ENCODE results near the gene CSF3. TPM values are rescaled to one million over a fixed set of nuclear protein-coding genes. Genes with fewer than 3 reads are reported as not detected.
"Not testable (repeated sequence)": the region's sequence is repeated elsewhere in the genome, so short reads cannot be mapped to it uniquely, and the experiment has no call there.

The CSF3 gene
- total RNA-seq, 1 experiment from 2014 or later, result 0.55 TPM

DNA sequence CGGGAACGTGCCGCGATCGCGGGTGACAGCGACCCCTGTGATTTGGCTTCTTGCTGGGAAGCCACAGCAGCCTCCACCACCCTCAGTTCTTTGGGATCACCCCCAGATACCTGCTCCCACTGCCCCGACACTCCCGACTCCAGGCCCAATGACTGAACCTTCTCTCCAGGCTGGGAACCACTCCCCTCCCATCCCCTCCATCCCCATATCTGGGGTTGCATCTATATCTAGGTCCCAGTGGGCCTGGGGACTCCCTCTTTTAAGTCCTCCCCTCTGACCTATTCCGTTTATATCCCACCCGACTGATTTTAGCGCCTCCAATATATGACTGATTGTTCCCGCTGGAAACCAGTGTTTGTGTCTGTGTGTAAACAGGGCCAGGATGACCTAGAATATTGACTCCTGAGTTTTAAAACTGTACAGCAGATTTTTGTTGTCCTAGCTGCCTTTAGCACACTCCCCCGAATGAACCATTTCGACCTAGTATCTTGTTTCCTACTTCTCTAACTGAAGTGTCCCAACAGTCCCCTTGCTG lies 34.0 kb upstream of the CSF3 start:
- peak in 1 of 2 experiments; percentile 27 for DNase-seq
- Histone ChIP-seq H3K4me3 (peak overlapping the region; percentile 78), H3K4me1 (peaks cover 10% of the 10 kb centered on the region), H3K36me3 (peaks cover 21% of the 10 kb centered on the region), H3K27ac (peak overlapping the region; percentile 88), H3K27me3 (no peaks in the 10 kb centered on the region), H3K9me3 (replicated peaks) (no peaks in the 10 kb centered on the region)

DNA sequence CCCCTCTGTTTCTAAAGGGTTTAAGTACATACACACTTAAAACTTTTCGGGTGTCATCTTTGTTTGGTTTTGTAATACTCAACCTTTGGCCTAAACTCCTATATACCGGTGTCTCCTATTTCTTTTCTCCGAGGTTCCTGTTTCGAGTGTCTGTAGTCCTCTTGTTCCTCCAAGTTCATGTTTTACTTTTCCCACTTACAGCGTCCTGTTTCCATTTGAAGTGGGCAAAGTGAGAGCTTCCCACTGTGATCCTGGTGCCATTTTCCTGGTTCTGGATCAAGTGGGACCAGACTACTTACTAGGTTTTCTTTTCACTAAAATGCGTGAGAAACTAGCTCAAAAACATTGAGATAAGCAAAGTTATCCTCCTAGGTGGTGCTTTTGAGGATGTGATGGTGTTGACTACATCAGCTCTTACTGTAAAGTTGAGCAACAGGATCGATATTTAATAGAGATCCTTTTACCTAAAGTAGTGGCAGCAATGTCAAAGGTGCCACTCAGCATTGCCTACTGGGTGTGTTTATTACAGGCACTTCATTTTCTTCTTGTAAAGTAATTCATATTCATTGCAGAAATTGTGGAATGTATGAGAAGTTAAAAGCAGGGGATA lies 33.4 kb upstream of the CSF3 start:
- no peaks in the 10 kb centered on the region for H3K9me3 ChIP-seq (replicated peaks)
- H3K27me3 ChIP-seq, result no peaks in the 10 kb centered on the region
- H3K4me3 ChIP-seq, result peak overlapping the region; percentile 78
- DNase-seq, result no peak
- peak overlapping the region; percentile 88; the same call in 1 of the 2 replicates for H3K27ac ChIP-seq
- peaks cover 27% of the 10 kb centered on the region for H3K36me3 ChIP-seq
- H3K4me1 ChIP-seq, result peaks cover 10% of the 10 kb centered on the region

- Histone ChIP-seq H3K4me1 (no peaks in the 10 kb centered on the region), H3K9me3 (replicated peaks) (no peaks in the 10 kb centered on the region), H3K27ac (no peak overlapping the region), H3K4me3 (no peak overlapping the region), H3K27me3 (no peaks in the 10 kb centered on the region), H3K36me3 (peaks cover 74% of the 10 kb centered on the region)
- DNase-seq, result no peak
Observed at GRCh38 chr17:39988206-39988810, 26.9 kb upstream of the CSF3 start.

- H3K4me1 ChIP-seq, result no peaks in the 10 kb centered on the region
- no peaks in the 10 kb centered on the region for H3K27me3 ChIP-seq
- H3K36me3 ChIP-seq, result peaks cover 60% of the 10 kb centered on the region
- no peak for DNase-seq
- H3K9me3 ChIP-seq (replicated peaks), result no peaks in the 10 kb centered on the region
- H3K4me3 ChIP-seq, result no peak overlapping the region
- no peak overlapping the region for H3K27ac ChIP-seq
Observed at GRCh38 chr17:39994448-39994847, 20.8 kb upstream of the CSF3 start.

DNA sequence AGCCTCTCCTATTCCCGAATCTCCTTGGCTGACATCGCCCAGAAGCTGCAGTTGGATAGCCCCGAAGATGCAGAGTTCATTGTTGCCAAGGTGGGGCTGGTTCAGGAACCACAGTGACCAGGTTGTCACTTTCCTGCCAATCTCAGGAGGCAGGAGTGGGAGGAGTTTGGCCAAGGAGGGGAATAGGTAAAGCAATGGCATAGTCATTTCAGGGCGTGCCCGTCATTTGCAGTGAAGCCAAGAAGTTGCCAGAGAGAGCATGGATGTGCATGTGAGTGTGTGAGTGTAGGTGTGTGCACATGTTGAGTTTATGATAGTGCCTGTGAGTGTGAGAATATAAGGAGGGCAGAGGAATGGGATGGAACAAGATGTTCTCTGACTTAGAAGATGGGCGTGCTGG lies 19.8 kb upstream of the CSF3 start:
- Histone ChIP-seq H3K27ac (no peak overlapping the region), H3K4me3 (no peak overlapping the region), H3K27me3 (no peaks in the 10 kb centered on the region), H3K4me1 (no peaks in the 10 kb centered on the region), H3K9me3 (replicated peaks) (no peaks in the 10 kb centered on the region), H3K36me3 (peaks cover 54% of the 10 kb centered on the region)
- DNase-seq, result no peak

DNA sequence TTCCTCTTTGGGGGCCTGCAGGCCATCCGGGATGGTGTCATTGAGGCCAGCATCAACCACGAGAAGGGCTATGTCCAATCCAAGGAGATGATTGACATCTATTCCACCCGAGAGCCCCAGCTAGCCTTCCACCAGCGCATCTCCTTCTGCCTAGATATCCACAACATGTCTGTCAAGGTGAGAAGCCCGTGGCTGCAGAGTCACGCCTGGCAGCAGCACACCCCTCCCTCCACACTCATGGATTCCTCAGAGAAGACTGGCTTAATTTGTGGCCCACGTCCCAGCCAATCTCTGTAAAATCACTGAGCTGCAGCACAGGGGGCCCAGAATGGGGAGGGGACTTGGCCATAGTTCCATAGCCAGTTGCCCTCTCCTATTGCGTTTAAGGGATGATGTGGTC lies 19.1 kb upstream of the CSF3 start:
- no peak for DNase-seq
- Histone ChIP-seq H3K27me3 (no peaks in the 10 kb centered on the region), H3K27ac (no peak overlapping the region), H3K4me1 (no peaks in the 10 kb centered on the region), H3K36me3 (peaks cover 47% of the 10 kb centered on the region), H3K9me3 (replicated peaks) (no peaks in the 10 kb centered on the region), H3K4me3 (no peak overlapping the region)

DNA sequence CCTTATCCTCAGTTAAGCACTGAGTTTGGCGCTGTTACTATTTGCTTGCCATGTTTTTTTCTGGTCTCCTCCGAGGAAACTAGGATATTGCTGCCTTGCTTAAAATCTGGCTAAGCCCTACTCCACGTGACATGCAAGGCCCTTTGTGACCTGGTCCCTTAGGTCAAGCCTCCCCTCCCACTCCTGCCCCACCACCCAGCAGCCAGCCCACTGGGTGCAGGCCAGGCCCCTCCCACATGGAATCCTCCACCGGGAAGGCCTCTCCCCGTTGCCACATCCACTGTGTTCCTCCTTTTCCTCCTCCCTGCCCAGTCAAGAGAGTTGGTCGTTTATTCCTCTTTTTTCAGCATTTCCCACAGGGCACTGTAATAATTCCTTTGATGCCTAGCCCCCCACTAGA lies 18.4 kb upstream of the CSF3 start:
- peaks cover 42% of the 10 kb centered on the region for H3K36me3 ChIP-seq
- no peaks in the 10 kb centered on the region for H3K4me1 ChIP-seq
- DNase-seq, result no peak
- no peak overlapping the region for H3K4me3 ChIP-seq
- no peaks in the 10 kb centered on the region for H3K9me3 ChIP-seq (replicated peaks)
- no peak overlapping the region for H3K27ac ChIP-seq
- no peaks in the 10 kb centered on the region for H3K27me3 ChIP-seq

DNA sequence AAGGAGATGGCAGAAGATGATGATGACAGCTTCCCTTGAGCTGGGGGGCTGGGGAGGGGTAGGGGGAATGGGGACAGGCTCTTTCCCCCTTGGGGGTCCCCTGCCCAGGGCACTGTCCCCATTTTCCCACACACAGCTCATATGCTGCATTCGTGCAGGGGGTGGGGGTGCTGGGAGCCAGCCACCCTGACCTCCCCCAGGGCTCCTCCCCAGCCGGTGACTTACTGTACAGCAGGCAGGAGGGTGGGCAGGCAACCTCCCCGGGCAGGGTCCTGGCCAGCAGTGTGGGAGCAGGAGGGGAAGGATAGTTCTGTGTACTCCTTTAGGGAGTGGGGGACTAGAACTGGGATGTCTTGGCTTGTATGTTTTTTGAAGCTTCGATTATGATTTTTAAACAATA lies 17.7 kb upstream of the CSF3 start:
- H3K9me3 ChIP-seq (replicated peaks), result no peaks in the 10 kb centered on the region
- H3K36me3 ChIP-seq, result peaks cover 37% of the 10 kb centered on the region
- no peak for DNase-seq
- no peaks in the 10 kb centered on the region for H3K27me3 ChIP-seq
- H3K27ac ChIP-seq, result no peak overlapping the region
- H3K4me1 ChIP-seq, result no peaks in the 10 kb centered on the region
- no peak overlapping the region for H3K4me3 ChIP-seq

- Histone ChIP-seq H3K27ac (no peak overlapping the region), H3K36me3 (peaks cover 23% of the 10 kb centered on the region), H3K27me3 (no peaks in the 10 kb centered on the region), H3K4me3 (no peak overlapping the region), H3K9me3 (replicated peaks) (no peaks in the 10 kb centered on the region), H3K4me1 (no peaks in the 10 kb centered on the region)
- DNase-seq, result no peak
Observed at GRCh38 chr17:39999067-39999466, 16.2 kb upstream of the CSF3 start.

GRCh38 chr17:40000161-40000560 lies 15.1 kb upstream of the CSF3 start:
- no peak overlapping the region for H3K4me3 ChIP-seq
- no peak overlapping the region for H3K27ac ChIP-seq
- no peaks in the 10 kb centered on the region for H3K9me3 ChIP-seq (replicated peaks)
- peaks cover 16% of the 10 kb centered on the region for H3K36me3 ChIP-seq
- H3K27me3 ChIP-seq, result no peaks in the 10 kb centered on the region
- DNase-seq, result no peak
- peaks cover 6% of the 10 kb centered on the region; the same call in 1 of the 2 replicates for H3K4me1 ChIP-seq

DNA sequence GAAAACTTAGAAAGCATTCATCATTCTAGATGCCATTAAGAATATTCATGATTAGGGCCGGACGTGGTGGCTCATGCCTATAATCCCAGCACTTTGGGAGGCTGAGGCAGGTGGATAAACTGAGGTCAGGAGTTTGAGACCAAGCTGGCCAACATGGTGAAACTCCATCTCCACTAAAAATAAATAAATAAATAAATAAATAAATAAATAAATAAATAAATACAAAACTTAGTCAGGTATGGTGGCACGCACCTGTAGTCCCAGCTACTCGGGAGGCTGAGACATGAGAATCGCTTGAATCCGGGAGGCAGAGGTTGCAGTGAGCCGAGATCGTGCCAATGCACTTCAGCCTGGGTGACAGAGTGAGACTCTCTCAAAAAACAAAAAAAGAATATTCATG lies 13.9 kb upstream of the CSF3 start:
- H3K27ac ChIP-seq; H3K4me3 ChIP-seq; H3K4me1 ChIP-seq; DNase-seq; H3K36me3 ChIP-seq; H3K9me3 ChIP-seq (replicated peaks); H3K27me3 ChIP-seq: not testable (repeated sequence)

GRCh38 chr17:40004072-40004471 lies 11.2 kb upstream of the CSF3 start:
- Histone ChIP-seq H3K36me3 (no peaks in the 10 kb centered on the region), H3K4me1 (peaks cover 6% of the 10 kb centered on the region; the same call in 1 of the 2 replicates), H3K9me3 (replicated peaks) (no peaks in the 10 kb centered on the region), H3K27me3 (no peaks in the 10 kb centered on the region), H3K4me3 (no peak overlapping the region), H3K27ac (no peak overlapping the region)
- no peak for DNase-seq

DNA sequence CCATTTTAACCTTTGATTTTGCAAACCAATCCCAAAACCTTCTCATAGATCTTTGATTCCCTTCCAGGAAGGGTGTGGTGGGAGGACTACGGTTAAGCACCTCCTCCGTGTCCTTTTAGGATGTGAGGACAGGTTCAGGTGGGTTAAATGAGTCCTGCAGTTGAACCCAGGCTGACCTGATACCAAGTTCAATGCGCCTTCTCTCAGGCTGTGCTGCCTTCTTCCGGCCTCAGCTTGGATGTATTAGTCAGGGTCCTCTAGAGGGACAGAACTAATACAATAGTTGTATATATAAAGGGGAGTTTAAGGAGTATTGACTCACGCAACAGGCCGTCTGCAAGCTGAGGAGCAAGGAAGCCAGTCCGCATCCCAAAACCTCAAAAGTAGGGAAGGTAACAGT lies 10.5 kb upstream of the CSF3 start:
- no peak overlapping the region for H3K27ac ChIP-seq
- H3K27me3 ChIP-seq, result no peaks in the 10 kb centered on the region
- H3K4me3 ChIP-seq, result no peak overlapping the region
- H3K36me3 ChIP-seq, result no peaks in the 10 kb centered on the region
- no peaks in the 10 kb centered on the region for H3K9me3 ChIP-seq (replicated peaks)
- DNase-seq, result no peak
- peaks cover 6% of the 10 kb centered on the region; the same call in 1 of the 2 replicates for H3K4me1 ChIP-seq

GRCh38 chr17:40005520-40005919 lies 9.7 kb upstream of the CSF3 start:
- Histone ChIP-seq H3K4me3 (no peak overlapping the region), H3K27ac (no peak overlapping the region), H3K36me3 (no peaks in the 10 kb centered on the region), H3K27me3 (no peaks in the 10 kb centered on the region), H3K9me3 (replicated peaks) (no peaks in the 10 kb centered on the region), H3K4me1 (peaks cover 6% of the 10 kb centered on the region; the same call in 1 of the 2 replicates)
- no peak for DNase-seq

DNA sequence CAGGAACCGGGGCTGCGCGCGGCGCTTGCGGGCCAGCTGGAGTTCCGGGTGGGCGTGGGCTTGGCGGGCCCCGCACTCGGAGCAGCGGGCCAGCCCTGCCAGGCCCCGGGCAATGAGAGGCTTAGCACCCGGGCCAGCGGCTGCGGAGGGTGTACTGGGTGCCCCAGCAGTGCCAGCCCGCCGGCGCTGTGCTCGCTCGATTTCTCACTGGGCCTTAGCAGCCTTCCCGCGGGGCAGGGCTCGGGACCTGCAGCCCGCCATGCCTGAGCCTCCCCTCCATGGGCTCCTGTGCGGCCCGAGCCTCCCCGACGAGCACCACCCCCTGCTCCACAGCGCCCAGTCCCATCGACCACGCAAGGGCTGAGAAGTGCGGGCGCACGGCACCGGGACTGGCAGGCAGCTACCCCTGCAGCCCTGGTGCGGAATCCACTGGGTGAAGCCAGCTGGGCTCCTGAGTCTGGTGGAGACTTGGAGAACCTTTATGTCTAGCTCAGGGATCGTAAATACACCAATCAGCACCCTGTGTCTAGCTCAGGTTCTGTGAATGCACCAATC lies 4.2 kb upstream of the CSF3 start:
- not testable (repeated sequence) for H3K9me3 ChIP-seq (replicated peaks); H3K4me3 ChIP-seq; H3K27me3 ChIP-seq; H3K36me3 ChIP-seq; H3K27ac ChIP-seq; DNase-seq
- H3K4me1 ChIP-seq, result peaks cover 11% of the 10 kb centered on the region
